ENCODE measurements around the gene PRPF8.

DNA sequence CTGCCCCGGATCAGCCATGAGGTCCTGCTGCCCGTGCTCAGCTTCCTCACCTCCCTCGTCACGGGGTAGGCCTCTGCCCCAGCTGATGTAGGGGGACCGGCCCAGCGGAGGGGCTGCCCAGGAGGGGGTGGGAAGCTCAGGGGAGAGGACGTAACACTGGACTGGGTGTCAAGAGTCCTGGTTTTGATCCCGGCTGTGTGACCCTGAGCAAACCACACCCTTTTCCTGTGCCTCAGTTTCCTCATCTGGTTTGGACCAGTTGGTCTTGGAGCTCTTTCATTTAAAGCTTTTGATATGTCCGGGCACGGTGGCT, 46.5 kb upstream of the PRPF8 start:
- no peak for TF ChIP-seq POLR2A (IDR thresholded peaks at IDR 0.05; ENCODE audit: low read depth, low read length)
- TF ChIP-seq SPI1 (IDR thresholded peaks at IDR 0.05; ENCODE audit: low read depth, low read length), result no peak
- no peak for TF ChIP-seq POLR2AphosphoS5 (IDR thresholded peaks at IDR 0.05; ENCODE audit: low read depth, low read length)
- TF ChIP-seq TAF1 (IDR thresholded peaks at IDR 0.05; ENCODE audit: low read depth, low read length), result no peak
- no peak for TF ChIP-seq POU2F2 (IDR thresholded peaks at IDR 0.05; ENCODE audit: low read depth, low read length)
- no peak for TF ChIP-seq PAX5 (IDR thresholded peaks at IDR 0.05; ENCODE audit: insufficient read depth, low read length, severe bottlenecking)
